ENCODE data around the gene DUSP15.
A peak's percentile ranks its signal among the peaks of the same experiment; 100 is the strongest.

The DUSP15 gene

DNA sequence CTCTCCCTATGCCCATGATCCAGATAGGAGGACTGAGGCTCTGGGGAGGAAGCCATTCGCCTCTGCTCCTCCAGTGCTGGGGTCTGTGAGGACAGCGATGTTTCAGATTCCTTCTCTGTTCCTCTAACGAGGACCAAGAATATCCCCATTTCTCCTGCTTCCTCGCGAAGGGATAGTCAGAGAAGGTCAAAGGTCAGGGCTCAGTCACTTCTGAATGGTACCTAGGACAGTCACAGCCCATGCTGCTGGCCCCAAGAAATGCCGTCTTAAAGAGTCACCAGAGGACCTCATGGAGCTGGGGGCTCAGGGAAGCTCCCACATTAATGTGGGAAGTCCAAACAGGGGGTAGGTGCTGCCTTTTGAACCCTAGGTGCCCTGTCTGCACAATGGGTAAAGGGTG, 27.0 kb downstream of the DUSP15 start:
- in situ Hi-C loops (cut with MboI; ENCODE audit: low pct_unique_long_range_greater_than_20kb, low sequenced_read_pairs) = no loop called here
- no peak for DNase-seq

DNA sequence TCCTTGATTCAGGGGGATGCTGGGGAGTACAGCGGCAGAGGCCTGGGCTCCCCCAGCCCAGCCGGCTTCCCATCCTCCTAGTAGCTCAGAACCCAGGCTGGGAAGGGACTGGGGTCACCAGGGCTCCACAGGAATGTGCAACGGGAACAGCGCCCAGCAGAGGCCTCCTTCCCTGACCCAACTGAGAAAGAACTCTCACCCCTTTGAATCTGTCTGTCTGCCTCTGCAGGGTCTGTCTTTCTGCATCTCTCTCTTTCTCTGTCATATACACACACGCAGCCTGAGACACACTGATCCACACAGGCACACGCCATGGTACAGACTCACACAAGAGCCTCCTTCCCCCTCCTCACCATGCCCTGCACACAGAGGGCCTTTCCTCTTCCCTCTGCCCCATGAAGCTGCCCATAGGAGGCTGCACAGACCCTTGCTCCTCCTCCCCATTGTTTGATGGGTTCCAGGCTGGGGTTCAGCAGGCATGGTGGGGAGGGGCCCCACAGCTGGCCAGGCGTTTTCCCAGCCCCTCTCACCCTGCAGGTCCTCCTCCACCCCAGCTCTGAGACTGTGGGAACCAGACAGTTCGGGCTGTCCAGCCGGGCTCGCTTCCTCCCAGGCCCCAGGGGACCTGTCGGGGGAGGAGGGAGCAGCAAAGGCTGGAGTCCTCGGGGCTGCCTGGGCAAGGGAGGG, 27.7 kb downstream of the DUSP15 start:
- no peak for DNase-seq
- in situ Hi-C loops (cut with MboI; ENCODE audit: low pct_unique_long_range_greater_than_20kb, low sequenced_read_pairs) = no loop called here

DNA sequence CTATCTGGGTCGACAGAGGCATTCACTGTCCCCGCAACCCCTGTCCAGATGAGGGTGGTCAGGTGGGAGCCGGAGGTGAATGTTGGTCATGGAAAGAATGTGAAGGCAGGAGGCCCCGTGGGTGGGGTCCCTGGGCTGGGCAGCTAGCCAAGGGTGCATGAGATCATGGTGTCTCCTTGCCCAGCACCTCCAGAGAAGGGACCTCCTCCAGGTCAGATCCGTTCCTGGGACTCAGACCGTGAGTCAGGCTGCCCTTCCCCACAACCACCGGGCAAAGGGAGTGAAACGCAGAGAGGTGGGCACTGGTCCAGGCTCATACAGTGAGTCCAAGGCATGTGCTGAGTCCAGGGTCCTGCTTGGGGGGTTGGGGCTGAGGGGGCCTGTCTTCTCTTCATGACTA, 28.4 kb downstream of the DUSP15 start:
- in situ Hi-C loops (cut with MboI; ENCODE audit: low pct_unique_long_range_greater_than_20kb, low sequenced_read_pairs) = no loop called here
- DNase-seq = no peak

DNA sequence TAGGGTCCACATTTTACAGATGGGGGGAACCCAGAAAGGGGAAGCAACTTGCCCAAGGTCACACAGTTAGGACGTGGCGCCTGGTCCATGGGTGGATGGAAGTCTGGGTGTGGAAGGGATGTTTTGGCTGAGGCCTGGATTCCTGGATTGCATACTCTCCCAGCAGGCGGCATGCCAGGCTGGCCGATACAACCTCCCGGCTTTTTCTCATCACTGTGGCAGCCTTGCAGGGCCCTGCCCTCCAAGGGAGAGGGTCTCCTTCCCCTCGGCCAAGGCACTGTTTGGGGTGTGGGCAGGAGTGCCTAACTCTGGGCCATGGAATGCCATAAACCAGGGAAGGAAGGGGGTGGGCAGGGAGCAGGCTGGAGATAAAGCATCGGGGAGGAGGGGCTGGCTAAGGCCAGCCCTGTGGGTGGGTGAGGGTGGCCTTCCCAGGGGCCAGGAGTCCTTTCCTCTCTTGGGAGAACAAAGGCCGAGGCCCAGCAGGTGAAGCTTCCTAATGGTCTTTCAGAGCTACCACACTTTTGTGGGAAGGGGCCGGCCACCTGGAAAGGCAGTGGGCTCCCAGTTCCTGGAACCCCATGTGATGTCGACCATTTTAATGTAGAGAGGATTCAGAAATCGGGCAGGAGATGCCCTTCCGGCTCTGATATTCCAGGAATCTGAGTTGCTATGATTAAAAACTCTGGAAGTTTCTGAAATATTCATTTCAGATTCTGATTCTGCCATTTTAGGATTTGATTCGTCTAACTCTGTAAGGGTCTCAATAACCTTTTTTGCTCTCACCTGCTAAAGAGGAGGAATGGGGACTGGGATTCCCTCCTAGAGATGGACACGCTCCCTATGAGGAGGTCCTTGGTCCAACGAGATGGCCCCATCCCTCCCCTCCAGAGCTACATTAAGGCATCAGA, 29.2 kb downstream of the DUSP15 start:
- DNase-seq = no peak
- in situ Hi-C loops (cut with MboI; ENCODE audit: low pct_unique_long_range_greater_than_20kb, low sequenced_read_pairs) = no loop called here

DNA sequence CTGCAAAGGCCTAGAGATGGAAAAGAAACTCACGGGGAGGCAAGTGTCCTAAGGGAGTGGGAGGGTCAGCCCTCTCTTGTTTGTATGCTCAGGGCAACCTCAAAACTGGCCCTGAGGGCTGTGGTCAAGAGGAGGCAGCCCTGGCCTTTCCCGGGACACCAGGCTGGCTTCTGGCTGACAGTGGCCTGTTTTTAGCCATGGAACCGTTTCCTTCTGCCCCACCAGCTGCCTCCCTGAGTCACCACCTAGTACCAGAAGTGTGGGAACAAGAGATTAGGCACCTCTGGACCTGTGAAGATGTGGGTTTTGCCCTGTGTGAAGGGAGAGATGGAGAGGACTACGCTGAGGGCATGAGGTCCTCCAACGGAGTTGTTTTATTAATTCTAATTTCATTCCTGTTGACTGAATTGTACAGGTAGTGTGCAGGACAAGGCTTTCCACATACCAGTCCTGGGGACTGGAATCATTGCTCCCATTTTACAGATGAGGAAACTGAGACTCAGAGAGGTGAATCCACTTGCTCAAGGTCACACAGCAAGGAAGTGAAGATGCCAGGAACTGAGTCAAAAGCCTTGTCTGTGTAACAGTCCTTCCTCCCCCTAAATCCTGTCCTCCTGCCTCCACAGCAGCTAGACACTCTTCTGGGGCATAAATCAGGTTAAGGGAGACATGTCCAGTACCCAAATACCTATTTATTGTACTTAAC, 30.4 kb downstream of the DUSP15 start:
- in situ Hi-C loops (cut with MboI; ENCODE audit: low pct_unique_long_range_greater_than_20kb, low sequenced_read_pairs) = no loop called here
- DNase-seq = no peak

DNA sequence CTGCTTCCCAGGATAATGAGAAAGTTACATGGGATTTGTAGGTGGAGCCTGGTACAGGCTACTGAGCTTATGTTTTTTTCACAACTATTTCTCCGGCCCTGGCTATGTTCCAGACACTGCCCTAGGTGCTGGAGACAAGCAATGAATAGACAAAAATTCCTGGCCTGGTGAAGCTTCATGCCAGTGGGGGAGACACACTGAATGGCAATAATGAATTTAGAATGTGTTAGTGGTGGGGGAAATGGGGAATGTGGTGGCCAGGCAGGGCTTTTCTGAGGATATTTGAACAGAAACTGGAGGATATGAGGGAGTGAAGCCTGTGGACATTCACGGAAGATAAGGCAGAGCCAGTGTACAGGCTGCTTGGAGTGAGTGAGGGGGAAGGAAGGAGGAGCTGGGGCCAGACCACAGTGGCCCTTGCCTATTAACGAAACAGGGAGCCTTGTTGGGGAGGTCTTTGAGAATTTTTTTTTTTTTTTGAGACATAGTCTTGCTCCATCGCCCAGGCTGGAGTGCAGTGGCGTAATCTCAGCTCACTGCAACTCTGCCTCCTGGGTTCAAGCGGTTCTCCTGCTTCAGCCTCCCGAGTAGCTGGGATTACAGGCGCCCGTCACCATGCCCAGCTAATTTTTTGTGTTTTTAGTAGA, 31.6 kb downstream of the DUSP15 start:
- in situ Hi-C loops (cut with MboI; ENCODE audit: low pct_unique_long_range_greater_than_20kb, low sequenced_read_pairs) = no loop called here
- DNase-seq = no peak

DNA sequence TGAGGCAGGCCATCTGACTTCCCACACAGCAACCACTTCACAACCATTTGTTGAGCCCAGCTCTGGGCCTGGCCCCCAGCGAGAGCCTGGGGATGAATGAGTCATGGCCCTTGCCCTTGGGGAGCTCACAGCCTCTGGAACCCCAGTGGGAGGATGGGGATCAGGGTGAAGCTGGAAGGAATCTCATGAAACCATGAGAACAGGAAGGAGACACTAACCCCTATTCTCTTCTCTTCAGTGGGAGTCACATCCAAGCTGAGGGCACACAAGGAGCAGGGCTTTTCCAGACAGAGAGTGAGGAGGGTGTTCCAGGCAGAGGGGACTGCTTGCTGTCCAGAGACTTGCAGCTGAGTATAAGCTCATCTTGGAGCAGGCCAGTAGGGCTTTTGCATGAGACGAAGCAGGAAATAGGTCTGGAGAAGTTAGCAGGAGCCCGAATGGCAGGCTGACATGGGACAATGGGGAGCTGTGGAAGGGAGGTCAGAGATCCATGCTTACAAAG, 32.4 kb downstream of the DUSP15 start:
- in situ Hi-C loops (cut with MboI; ENCODE audit: low pct_unique_long_range_greater_than_20kb, low sequenced_read_pairs) = no loop called here
- no peak for DNase-seq

DNA sequence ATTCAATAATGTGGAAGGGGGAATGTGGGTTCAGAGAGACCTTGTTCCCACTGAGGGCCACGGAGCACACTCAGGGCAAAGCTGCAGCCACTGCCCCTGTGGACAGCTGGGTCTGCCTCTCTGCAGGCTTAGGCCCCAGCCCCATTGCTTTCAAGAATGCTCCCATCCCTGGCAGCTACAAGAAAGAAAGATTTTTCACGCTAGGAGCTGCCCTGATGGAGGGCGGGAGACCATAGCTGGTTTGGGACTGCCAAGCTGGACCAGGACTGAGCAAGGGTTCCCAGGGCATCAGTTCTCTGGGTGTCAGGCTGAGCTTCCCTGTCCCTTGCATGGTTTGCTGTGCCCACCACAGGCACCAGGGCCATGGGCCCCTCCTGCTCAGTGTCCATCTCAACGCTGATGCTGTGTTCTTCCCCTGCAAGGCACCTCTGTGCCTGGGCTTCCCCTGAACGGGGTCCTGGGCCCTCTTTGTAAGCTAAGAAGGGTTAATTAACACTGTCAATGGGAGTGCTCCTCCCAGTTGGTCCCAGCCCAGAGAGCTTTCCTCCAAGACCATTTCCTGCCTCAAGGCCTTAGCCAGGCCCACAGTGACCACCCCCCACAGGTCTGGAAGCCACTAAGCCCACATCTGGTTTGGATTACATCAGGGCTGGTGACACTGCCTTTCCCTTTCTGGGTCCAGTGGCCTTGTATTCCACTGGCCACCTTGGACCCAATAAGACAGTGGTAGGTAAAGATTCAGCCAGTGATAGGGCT, 33.3 kb downstream of the DUSP15 start:
- in situ Hi-C loops (cut with MboI; ENCODE audit: low pct_unique_long_range_greater_than_20kb, low sequenced_read_pairs) = no loop called here
- no peak for DNase-seq

DNA sequence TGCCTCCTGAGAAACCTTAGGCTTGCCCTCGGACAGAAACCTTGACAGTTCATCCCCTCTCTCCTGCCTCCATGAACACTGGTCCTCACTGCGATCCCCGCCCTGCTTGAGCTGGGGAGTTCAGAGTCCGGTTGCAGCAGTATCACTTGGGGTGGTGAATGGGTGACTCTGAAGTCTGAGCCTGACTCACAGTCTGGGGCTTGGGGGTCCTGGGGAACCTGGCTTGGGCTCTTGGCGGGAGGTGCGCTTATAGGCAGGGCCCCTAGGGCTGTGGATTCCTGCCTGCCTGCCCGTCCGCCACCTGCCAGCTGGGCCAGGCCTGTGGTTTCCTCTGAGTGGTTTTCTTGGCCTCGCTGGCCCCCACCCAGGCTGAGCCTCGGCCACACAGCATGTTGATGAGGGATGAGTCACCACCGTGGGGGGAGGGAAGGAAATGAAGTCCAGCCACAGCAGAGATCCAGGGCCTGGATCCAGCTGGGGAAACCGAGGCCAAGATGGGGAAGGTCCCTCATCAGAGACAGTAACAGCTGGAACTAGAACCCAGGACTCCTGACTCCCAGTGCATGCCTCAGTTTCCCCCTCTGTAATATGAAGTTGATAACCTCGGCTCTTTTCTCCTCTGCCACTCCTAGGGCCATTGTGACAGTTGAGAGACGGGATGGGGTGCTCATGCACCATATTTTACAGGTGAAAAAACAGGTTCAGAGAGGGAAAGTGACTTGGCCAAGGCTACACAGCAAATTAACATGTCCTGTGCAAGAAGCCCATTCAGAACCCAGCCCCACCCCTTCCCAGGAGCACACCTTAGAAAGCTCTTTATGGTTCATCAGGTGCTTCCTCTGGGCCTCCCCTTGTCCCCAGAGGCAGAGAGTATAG, 34.1 kb downstream of the DUSP15 start:
- DNase-seq = peak; percentile 89
- in situ Hi-C loops (cut with MboI; ENCODE audit: low pct_unique_long_range_greater_than_20kb, low sequenced_read_pairs) = no loop called here

DNA sequence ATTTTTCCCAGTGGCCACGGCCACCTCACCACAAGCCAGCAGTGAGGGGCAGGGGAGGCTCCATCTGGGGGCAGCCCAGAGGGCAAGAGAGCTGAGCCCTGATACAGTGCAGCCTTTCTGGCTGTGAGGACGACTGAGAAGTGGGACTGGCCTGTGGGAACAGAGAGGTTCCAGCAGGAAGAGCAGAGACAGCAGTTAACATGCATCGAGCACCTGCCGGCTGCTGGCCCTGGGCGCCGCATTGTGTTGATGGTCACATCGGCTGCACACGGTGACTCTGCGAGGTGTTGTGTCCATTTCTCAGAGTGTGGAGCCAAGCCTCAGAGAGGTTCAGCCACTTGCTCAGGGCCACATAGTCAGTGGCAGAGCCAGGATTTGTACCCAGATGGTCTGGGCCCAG, 34.8 kb downstream of the DUSP15 start:
- no peak for DNase-seq
- in situ Hi-C loops (cut with MboI; ENCODE audit: low pct_unique_long_range_greater_than_20kb, low sequenced_read_pairs) = no loop called here

DNA sequence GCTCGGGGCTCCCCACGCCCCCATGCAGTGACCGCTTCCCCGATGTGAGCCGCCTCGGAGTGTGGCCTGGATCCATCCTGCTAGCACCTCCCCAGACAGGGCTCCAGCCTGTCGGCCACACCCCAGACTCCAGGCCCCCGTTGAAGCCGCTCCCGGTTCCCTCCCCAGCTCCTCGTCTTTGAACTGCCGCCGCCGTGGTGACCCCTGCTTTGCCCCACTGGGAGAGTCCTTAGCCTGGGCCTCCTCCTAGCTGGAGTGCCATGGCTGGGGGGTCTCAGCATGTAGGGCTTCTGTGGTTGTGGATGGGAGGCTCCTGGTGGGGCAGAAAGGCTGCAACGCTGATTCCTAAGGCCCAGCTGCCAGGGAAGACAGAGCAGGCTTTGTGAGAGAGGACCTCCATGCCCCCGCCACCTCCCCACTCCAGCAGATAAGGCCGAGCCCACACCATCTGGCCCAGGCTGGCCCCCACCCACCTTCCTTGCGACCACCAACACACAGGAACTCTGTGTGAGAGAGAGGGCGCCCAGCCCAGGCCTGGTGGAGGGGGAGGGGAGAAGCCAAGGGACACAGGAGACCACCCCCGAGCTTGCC, 36.3 kb downstream of the DUSP15 start:
- in situ Hi-C loops (cut with MboI; ENCODE audit: low pct_unique_long_range_greater_than_20kb, low sequenced_read_pairs) = no loop called here
- no peak for DNase-seq

DNA sequence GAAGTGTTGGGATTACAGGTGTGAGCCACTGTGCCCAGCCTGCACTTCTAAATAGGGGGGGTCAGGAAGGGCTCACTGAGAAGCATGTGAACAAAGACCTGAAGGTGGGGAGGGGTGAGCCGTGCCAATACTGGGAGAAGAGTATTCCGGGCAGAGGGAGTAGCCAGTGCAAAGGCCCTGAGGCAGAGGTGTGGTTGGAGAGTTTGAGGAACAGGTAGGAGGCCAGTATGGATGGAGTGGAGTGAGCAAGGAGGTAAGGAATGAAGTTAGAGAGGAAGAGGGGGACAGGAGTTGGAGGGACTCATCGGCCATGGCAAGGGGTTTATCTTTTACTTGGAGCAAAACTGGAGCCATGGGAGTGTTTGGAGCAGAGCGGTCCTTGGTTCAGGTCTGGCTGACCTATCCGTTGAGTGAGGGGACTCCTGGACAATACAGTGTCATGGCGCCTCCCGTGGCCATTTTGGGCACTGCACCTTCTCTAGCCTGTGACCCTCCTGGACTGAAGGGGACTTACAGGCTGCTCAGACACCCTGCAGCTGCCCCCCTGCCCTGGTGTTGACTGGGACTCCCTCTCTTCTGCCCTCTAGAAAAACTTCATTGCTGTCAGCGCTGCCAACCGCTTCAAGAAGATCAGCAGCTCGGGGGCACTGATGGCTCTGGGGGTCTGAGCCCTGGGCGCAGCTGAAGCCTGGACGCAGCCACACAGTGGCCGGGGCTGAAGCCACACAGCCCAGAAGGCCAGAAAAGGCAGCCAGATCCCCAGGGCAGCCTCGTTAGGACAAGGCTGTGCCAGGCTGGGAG, 37.0 kb downstream of the DUSP15 start:
- DNase-seq = peak; percentile 67
- in situ Hi-C loops (cut with MboI; ENCODE audit: low pct_unique_long_range_greater_than_20kb, low sequenced_read_pairs) = no loop called here

DNA sequence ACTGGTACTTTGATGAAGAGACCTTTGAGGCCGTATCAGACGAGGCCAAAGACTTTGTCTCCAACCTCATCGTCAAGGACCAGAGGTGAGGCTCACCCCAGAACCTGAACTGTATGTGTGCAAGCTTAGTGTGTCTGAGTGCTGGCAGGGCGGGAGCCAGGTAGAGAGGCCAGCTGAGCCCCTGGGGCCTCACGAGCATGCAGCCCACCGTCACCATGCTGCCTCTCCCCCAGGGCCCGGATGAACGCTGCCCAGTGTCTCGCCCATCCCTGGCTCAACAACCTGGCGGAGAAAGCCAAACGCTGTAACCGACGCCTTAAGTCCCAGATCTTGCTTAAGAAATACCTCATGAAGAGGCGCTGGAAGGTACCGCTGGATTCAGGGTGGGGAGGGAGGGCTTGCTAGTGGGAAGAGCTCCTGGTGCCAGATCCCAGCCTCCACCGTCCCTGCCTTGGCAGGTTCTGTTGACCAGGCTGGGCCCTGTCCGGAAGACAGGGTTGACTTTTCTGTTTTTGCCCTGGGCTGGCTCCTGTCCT, 38.5 kb downstream of the DUSP15 start:
- in situ Hi-C loops (cut with MboI; ENCODE audit: low pct_unique_long_range_greater_than_20kb, low sequenced_read_pairs) = no loop called here
- DNase-seq = no peak

DNA sequence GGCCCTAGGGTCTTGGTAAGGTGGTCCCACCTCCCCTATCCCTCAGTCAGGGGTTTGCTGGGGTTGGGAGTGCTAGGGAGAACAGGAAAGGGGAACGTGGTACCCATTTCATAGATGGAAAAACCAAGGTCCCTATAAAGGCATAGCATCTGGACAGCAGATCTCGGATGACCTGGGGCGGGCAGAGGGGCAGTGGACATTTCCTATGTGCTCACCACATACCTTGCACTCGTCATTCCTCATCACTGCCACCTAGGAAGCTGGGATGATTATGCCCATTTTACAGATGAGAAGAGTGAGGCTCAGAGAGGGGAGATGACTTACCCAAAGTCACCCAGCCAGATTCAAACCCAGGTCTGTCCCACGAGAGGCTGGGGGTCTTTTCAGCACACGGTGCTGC, 39.1 kb downstream of the DUSP15 start:
- in situ Hi-C loops (cut with MboI; ENCODE audit: low pct_unique_long_range_greater_than_20kb, low sequenced_read_pairs) = no loop called here

DNA sequence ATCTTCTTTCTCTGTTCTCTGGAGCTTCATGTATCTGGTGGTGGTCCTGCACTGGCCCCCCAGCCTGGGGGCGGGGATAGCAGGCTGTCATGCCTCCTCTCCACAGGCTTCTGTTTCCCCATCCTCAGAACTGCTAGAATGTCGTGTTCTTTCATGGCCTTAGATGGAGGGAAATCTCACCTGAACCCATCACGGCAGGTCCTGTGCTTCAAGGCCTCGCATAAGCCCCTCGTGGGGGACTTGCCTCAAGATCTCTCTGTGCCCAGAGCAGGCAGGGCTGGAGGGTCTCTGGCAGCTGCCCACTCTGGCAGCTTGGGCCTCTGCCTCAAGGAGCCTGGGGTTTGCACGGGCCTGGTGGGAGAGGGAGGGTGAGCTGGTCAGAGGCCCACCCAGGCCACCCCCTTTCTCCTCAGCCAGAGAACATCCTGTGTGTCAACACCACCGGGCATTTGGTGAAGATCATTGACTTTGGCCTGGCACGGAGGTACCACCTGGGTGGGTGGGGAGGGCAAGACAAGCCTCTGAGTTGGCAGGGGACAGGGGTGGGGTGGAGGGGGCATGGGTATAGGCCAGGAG, 39.8 kb downstream of the DUSP15 start:
- in situ Hi-C loops (cut with MboI; ENCODE audit: low pct_unique_long_range_greater_than_20kb, low sequenced_read_pairs) = no loop called here

More for the DNA sequence above, 39.1 kb downstream of the DUSP15 start:
- DNase-seq = no peak

DNA sequence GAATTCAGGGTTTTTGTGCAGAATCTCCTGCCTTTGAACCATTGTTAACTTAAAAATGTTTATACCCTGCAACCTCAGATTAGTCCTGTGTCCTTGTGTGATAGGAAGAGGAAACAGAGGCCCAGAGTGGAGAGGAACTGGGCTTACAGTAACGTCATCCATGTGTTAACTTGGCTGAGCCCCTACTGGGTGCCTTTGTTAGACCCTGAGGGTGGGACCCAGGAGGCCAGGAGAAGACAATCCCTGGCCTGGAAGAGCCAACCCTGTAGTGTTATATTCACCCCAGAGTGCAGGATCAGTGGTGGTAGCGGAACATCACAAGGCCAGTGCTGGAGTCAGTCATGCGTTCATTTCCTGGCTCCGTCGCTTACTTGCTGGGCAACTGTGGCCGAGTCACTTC, 40.6 kb downstream of the DUSP15 start:
- DNase-seq = no peak
- in situ Hi-C loops (cut with MboI; ENCODE audit: low pct_unique_long_range_greater_than_20kb, low sequenced_read_pairs) = loop anchor here (10.0 kb wide), 1 partner anchor 265 kb away; no protein-coding TSS in a partner anchor

More for the DNA sequence above, 39.8 kb downstream of the DUSP15 start:
- no peak for DNase-seq

All from KBM-7 (cell line).